RWPE1 (cell line): Measurements from ENCODE around the gene FBXO44.
A peak's percentile ranks its signal among the peaks of the same experiment; 100 is the strongest.

Experiments used
- CTCF ChIA-PET: fragments of 350-600 bp; sonication (Branson Sonifier 250); formaldehyde crosslinking; extraction: SDS; loops from one replicate; lab custom pipeline; 2021; lab: Yijun Ruan, JAX
- POLR2A ChIA-PET: fragments of 400-600 bp; formaldehyde crosslinking; extraction: SDS; loops from one replicate; lab custom pipeline; 2020; ENCODE audit warnings: antibody characterized with exemption; ENCODE audit not compliant: low non-redundant PET; lab: Yijun Ruan, JAX
- DNase-seq: peaks from one replicate; pipeline ENCODE4 v3.0.0; 2012; ENCODE audit warnings: low spot score
- H3K27ac ChIP-seq: fragments of 450-650 bp; 2 replicates; pipeline ENCODE4 v1.5.1; 2017
- CTCF ChIP-seq: fragments of 450-650 bp; conservative IDR thresholded peaks from 2 replicates; pipeline ENCODE4 v1.5.1; 2017; ENCODE audit warnings: low read depth, mild to moderate bottlenecking

Gene FBXO44

GRCh38 chr1:11653101-11653860, 1.4 kb upstream of the FBXO44 start:
- POLR2A ChIA-PET = interaction anchor here (0.6 kb wide), 2 partner anchors 9 to 152 kb away, joined by 3 to 9 read pairs; no protein-coding TSS in a partner anchor
- TF ChIP-seq CTCF = no peak
- peak; percentile 93 for DNase-seq

DNA sequence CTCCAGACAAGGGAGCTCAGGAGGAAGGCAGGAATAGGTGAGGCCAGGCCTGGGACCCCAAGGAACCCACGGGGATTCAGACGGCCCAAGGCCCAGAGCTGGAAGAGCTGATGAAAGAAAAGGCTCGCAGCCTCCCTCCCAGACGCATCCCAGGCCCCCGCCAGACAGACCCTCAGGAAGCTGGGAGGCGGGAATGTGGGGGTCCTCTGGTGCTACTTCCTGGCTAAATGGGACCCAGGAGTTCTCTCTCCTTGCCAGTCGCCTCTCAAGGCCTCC, 878 bp upstream of the FBXO44 start:
- peak; percentile 28 for DNase-seq
- no peak for TF ChIP-seq CTCF
- ChIA-PET POLR2A (interaction anchor here (0.6 kb wide), 2 partner anchors 9 to 152 kb away, joined by 3 to 9 read pairs; no protein-coding TSS in a partner anchor), CTCF (interaction anchor here (0.7 to 2.5 kb wide), 4 partner anchors 11 to 188 kb away, joined by 3 to 13 read pairs (median 6); partner anchors contain the start of gene FBXO6)
- peak overlapping the region; percentile 97 for H3K27ac ChIP-seq

More at GRCh38 chr1:11653101-11653860, 1.4 kb upstream of the FBXO44 start:
- CTCF ChIA-PET = interaction anchor here (0.7 to 2.5 kb wide), 5 partner anchors 11 to 440 kb away, joined by 3 to 13 read pairs (median 3); partner anchors contain the start of gene FBXO6
- H3K27ac ChIP-seq = peak overlapping the region; percentile 97

DNA sequence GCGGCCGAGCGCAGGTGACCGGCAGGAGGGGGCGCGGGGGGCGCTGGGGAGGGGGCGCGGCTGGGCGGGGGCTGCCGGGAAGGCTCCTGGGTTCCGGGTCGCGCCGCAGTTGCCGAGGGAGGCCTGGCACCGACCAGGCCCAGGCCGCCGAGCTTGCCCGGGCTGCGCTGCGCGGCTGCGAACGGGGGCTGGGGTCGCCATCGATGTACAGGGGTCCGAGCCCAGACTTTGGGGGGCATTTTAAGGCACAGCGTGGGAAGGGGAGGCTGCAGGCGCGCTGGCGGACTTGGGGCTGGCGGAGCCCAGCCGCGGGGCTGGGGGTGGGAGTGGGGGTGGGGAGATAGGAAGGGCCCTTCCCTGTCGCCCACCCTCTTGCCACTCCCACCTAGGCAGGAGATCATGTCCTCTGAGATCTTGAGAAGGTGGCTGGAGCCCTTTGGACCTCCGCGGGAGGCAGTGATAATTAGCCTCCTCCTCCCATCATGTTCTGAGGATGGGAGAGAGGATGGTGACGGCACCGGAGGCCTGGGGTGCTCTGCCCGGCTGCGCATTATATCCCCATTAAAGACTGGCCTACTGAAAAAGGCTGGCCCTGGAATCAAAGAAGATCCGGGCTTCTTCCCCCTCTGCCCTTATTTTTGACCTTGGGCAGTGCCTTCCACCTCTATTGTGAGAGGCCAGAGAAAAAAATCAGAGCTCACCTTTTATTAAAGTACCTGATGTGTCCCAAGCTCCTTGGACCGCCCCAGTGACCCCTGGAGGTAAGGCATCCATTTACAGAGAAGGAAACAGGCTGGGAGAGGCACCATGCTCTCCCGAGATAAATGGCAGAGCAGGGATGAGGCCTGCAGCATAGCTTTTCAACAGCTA, 497 bp downstream of the FBXO44 start:
- CTCF ChIA-PET = interaction anchor here (0.6 to 2.5 kb wide), 4 partner anchors 9 to 27 kb away, joined by 4 to 9 read pairs (median 4); partner anchors contain the start of gene FBXO6
- H3K27ac ChIP-seq = peak overlapping the region; percentile 97
- POLR2A ChIA-PET = interaction anchor here (0.5 kb wide), 1 partner anchor 77 kb away, joined by 6 read pairs; no protein-coding TSS in a partner anchor
- DNase-seq = no peak
- TF ChIP-seq CTCF = no peak

GRCh38 chr1:11657654-11658053, 3.0 kb downstream of the FBXO44 start:
- TF ChIP-seq CTCF = no peak
- H3K27ac ChIP-seq = no peak overlapping the region
- ChIA-PET POLR2A (no interaction called here), CTCF (no interaction called here)
- DNase-seq = no peak

DNA sequence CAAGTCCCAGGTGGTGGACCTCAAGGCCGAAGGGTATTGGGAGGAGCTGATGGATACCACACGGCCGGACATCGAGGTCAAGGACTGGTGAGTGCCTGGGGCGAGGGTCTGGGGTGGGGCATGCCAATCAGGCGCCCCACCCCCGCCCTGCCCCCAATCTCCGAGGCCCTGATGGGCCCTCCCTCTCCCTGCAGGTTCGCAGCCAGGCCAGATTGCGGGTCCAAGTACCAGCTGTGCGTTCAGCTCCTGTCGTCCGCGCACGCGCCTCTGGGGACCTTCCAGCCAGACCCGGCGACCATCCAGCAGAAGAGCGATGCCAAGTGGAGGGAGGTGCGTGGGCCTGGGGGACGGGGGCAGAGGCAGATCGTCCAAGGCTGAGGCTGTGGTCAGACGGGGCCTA, 3.9 kb downstream of the FBXO44 start:
- ChIA-PET POLR2A (interaction anchor here (0.7 kb wide), 1 partner anchor 11 kb away, joined by 3 read pairs; no protein-coding TSS in a partner anchor), CTCF (no interaction called here)

More for the DNA sequence above, 3.9 kb downstream of the FBXO44 start:
- no peak for DNase-seq
- TF ChIP-seq CTCF = no peak
- no peak overlapping the region for H3K27ac ChIP-seq
